Astrocyte (in vitro differentiated cells and primary cell): ENCODE results near the gene TTC7B. TPM values are rescaled to one million over a fixed set of nuclear protein-coding genes. Genes with fewer than 3 reads are reported as not detected.

Experiments used
- DNase-seq: peaks from one replicate; pipeline ENCODE4 v3.0.0-alpha.2; 2010; ENCODE audit warnings: low read depth
- FAIRE-seq: peaks from 2 replicates; lab custom pipeline; 2011; peaks lifted over from hg19 to GRCh38; lab: Jason Lieb, UNC
- H2AFZ ChIP-seq: 2 replicates; pipeline ENCODE4 v1.6.0; 2012; ENCODE audit warnings: low read depth, low read length, inconsistent platforms
- H3K27ac ChIP-seq: 2 replicates; pipeline ENCODE4 v1.5.1; 2011; ENCODE audit warnings: low read depth, low read length, inconsistent platforms
- H3K27me3 ChIP-seq: 2 replicates; pipeline ENCODE4 v1.6.0; 2011; ENCODE audit warnings: low read length, inconsistent platforms; ENCODE audit not compliant: insufficient read depth
- H3K36me3 ChIP-seq: 2 replicates; pipeline ENCODE4 v1.5.1; 2011; ENCODE audit warnings: low read length, inconsistent platforms; ENCODE audit not compliant: insufficient read depth
- H3K4me1 ChIP-seq: 2 replicates; pipeline ENCODE4 v1.5.1; 2011; ENCODE audit warnings: low read length, inconsistent platforms; ENCODE audit not compliant: insufficient read depth
- H3K4me2 ChIP-seq: 2 replicates; pipeline ENCODE4 v1.6.0; 2012; ENCODE audit warnings: low read length, inconsistent platforms
- H3K4me3 ChIP-seq: 2 replicates; pipeline ENCODE4 v1.5.1; 2011; ENCODE audit warnings: low read depth, mild to moderate bottlenecking, low read length, inconsistent platforms; ENCODE audit not compliant: insufficient read depth
- H3K79me2 ChIP-seq: 2 replicates; pipeline ENCODE4 v1.6.0; 2012; ENCODE audit warnings: mild to moderate bottlenecking, low read length, inconsistent platforms; ENCODE audit not compliant: insufficient read depth
- H3K9ac ChIP-seq: 2 replicates; pipeline ENCODE4 v1.6.0; 2012; ENCODE audit warnings: mild to moderate bottlenecking, low read length, inconsistent platforms
- H3K9me3 ChIP-seq: 2 replicates; pipeline ENCODE4 v1.5.1; 2012; ENCODE audit warnings: low read depth, mild to moderate bottlenecking, low read length, inconsistent platforms; ENCODE audit not compliant: insufficient read depth
- H4K20me1 ChIP-seq: 2 replicates; pipeline ENCODE4 v1.6.0; 2012; ENCODE audit warnings: low read length, inconsistent platforms; ENCODE audit not compliant: insufficient read depth
- H3K27ac Mint-ChIP-seq: one replicate; pipeline ENCODE4 v1.8.0; 2021; ENCODE audit warnings: mild to moderate bottlenecking, mixed read lengths; ENCODE audit not compliant: unreplicated experiment
- H3K27me3 Mint-ChIP-seq: one replicate; pipeline ENCODE4 v1.8.0; 2021; ENCODE audit warnings: low read depth, mixed read lengths; ENCODE audit not compliant: unreplicated experiment
- H3K36me3 Mint-ChIP-seq: one replicate; pipeline ENCODE4 v1.8.0; 2021; ENCODE audit warnings: low read depth, mixed read lengths; ENCODE audit not compliant: unreplicated experiment
- H3K4me1 Mint-ChIP-seq: one replicate; pipeline ENCODE4 v1.8.0; 2021; ENCODE audit warnings: low read depth, mixed read lengths; ENCODE audit not compliant: unreplicated experiment
- H3K4me3 Mint-ChIP-seq: one replicate; pipeline ENCODE4 v1.8.0; 2021; ENCODE audit warnings: mild to moderate bottlenecking, moderate library complexity, mixed read lengths; ENCODE audit not compliant: unreplicated experiment
- H3K9me3 Mint-ChIP-seq: one replicate; pipeline ENCODE4 v1.8.0; 2021; ENCODE audit warnings: mild to moderate bottlenecking, mixed read lengths; ENCODE audit not compliant: unreplicated experiment
- EZH2 ChIP-seq: IDR thresholded peaks from 2 replicates; pipeline ENCODE4 v1.6.1; 2012; ENCODE audit warnings: mild to moderate bottlenecking, low read length, inconsistent platforms; ENCODE audit not compliant: insufficient read depth
- total RNA-seq: library from RNA; stranded (reverse); gene quantifications from 2 replicates; pipeline ENCODE4 v1.2.1, GENCODE V29; 2021
- TF ChIP-seq, protein P1 (sequence below): IDR thresholded peaks from 2 replicates; pipeline ENCODE4 v1.5.1; 2011; ENCODE audit warnings: low read depth, mild to moderate bottlenecking, inconsistent platforms, low read length, moderate library complexity; ENCODE audit not compliant: insufficient read depth

The TTC7B gene
- total RNA-seq, 1 donor from 2014 or later = 42.1 TPM

- H3K9ac ChIP-seq = peak overlapping the region; percentile 38
- H3K4me3 Mint-ChIP-seq = peak overlapping the region; percentile 84
- peaks cover 36% of the 10 kb centered on the region for H3K79me2 ChIP-seq
- peak overlapping the region; percentile 50 for H3K4me2 ChIP-seq
- H3K27me3 Mint-ChIP-seq = peaks cover 9% of the 10 kb centered on the region
- H3K4me1 ChIP-seq = peaks cover 8% of the 10 kb centered on the region
- no peak overlapping the region for H2AFZ ChIP-seq
- H3K27ac ChIP-seq = no peak overlapping the region
- no peaks in the 10 kb centered on the region for H3K36me3 ChIP-seq
- peaks cover 2% of the 10 kb centered on the region for H3K9me3 Mint-ChIP-seq
- no peaks in the 10 kb centered on the region for H3K27me3 ChIP-seq
- no peaks in the 10 kb centered on the region for H3K9me3 ChIP-seq
- peaks cover 33% of the 10 kb centered on the region for H4K20me1 ChIP-seq
- DNase-seq (no peak), FAIRE-seq (no peak)
- H3K36me3 Mint-ChIP-seq = peaks cover 3% of the 10 kb centered on the region
- no peak overlapping the region for H3K4me3 ChIP-seq
- peak overlapping the region; percentile 53 for H3K27ac Mint-ChIP-seq
- no peak for TF ChIP-seq EZH2
- TF ChIP-seq, protein P1, sequence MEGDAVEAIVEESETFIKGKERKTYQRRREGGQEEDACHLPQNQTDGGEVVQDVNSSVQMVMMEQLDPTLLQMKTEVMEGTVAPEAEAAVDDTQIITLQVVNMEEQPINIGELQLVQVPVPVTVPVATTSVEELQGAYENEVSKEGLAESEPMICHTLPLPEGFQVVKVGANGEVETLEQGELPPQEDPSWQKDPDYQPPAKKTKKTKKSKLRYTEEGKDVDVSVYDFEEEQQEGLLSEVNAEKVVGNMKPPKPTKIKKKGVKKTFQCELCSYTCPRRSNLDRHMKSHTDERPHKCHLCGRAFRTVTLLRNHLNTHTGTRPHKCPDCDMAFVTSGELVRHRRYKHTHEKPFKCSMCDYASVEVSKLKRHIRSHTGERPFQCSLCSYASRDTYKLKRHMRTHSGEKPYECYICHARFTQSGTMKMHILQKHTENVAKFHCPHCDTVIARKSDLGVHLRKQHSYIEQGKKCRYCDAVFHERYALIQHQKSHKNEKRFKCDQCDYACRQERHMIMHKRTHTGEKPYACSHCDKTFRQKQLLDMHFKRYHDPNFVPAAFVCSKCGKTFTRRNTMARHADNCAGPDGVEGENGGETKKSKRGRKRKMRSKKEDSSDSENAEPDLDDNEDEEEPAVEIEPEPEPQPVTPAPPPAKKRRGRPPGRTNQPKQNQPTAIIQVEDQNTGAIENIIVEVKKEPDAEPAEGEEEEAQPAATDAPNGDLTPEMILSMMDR = no peak
- H3K4me1 Mint-ChIP-seq = peaks cover 6% of the 10 kb centered on the region
Measured at GRCh38 chr14:90816681-90817436, 629 bp upstream of the TTC7B start.

DNA sequence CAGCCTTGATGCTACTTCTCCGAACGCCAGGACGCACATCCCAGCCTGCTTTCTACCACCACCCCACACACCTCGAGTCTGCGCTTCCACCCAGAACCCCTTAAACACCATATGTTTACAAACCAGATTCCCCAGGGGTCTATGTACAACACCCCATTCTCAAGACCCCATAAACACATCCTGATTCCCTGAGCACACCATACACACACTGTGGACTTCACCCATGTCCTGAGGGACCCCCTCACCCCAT is 733 bp downstream of the TTC7B start:
- DNase-seq = no peak
- no peak for FAIRE-seq
- peak overlapping the region; percentile 79 for H3K27ac Mint-ChIP-seq
- H3K36me3 Mint-ChIP-seq = peaks cover 3% of the 10 kb centered on the region
- Histone ChIP-seq H3K27ac (peak overlapping the region; percentile 18), H4K20me1 (peaks cover 45% of the 10 kb centered on the region), H3K4me1 (peaks cover 3% of the 10 kb centered on the region), H3K9me3 (no peaks in the 10 kb centered on the region), H3K79me2 (peaks cover 50% of the 10 kb centered on the region), H3K4me3 (peak overlapping the region; percentile 66), H3K27me3 (no peaks in the 10 kb centered on the region), H3K36me3 (no peaks in the 10 kb centered on the region), H3K4me2 (peak overlapping the region; percentile 98), H2AFZ (peak overlapping the region; percentile 62), H3K9ac (peak overlapping the region; percentile 77)
- H3K27me3 Mint-ChIP-seq = peaks cover 8% of the 10 kb centered on the region
- peaks cover 3% of the 10 kb centered on the region for H3K4me1 Mint-ChIP-seq
- no peak for TF ChIP-seq EZH2
- TF ChIP-seq, protein P1 = no peak
- no peaks in the 10 kb centered on the region for H3K9me3 Mint-ChIP-seq
- peak overlapping the region; percentile 98 for H3K4me3 Mint-ChIP-seq
